ENCODE results near the gene RICTOR.

Gene RICTOR

DNA sequence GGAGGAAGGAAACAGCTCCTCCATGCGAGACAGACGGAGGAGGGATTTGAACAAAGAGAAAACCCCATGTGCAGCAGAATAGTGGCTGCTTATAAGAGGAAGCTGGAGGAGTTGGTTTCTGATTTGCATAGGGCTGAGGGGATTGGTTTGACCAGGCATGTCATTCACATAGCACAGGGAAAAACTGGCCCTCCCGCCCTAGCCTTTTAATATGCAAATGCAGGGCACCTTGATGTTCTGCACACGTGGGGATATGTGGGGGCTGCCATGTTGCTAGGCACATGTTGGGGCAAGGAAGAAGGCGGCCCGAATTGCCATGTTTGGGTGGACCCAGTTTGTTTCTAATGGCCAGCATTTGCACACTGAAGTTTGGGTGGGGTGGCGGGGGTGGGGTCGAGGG lies 186.2 kb downstream of the RICTOR start:
- no peak for DNase-seq (ENCODE audit: low read depth)

All from HS-5 (cell line).